Measurements from ENCODE around the gene STXBP6. TPM values are rescaled to one million over a fixed set of nuclear protein-coding genes. Genes with fewer than 3 reads are reported as not detected.
A peak's percentile ranks its signal among the peaks of the same experiment; 100 is the strongest.

STXBP6 gene
- total and polyA plus RNA-seq, 2 of the 13 experiments (the other 11 are each of a cell fraction or from before 2014, with no cell fraction given) = 35.3 to 42.8 TPM

DNA sequence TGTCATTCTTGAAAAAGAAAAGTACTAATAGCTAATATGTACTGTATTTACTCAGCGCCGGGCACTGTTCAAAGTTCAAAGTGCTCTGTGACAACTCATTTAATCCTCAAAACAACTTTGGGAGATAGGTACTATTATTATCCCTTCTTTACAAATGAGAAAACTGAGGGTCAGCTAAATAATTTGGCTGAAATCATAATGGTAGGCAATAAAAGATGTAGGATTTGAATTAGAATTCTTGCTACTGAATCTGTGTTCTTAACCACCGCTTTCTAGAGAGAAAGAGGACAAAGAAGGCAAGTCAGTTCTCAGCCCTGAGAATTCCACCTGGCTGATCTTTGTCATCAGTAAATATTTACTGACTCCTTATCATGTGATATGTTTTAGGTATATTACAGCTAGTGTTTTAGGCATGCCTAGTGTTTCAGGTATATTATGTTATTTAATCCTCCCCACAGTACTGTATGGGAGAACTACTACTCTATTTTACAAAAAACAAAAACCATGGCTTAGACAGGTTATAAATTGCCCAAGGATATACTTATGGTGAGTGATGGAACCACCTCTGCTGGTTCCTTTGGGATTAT lies 210.2 kb downstream of the STXBP6 start (continued):
- TF ChIP-seq, protein P1, sequence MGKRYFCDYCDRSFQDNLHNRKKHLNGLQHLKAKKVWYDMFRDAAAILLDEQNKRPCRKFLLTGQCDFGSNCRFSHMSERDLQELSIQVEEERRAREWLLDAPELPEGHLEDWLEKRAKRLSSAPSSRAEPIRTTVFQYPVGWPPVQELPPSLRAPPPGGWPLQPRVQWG (CRISPR knock-in tag; IDR thresholded peaks at IDR 0.05; ENCODE audit: borderline replicate concordance, low read depth) = no peak
- TF ChIP-seq, protein P2, sequence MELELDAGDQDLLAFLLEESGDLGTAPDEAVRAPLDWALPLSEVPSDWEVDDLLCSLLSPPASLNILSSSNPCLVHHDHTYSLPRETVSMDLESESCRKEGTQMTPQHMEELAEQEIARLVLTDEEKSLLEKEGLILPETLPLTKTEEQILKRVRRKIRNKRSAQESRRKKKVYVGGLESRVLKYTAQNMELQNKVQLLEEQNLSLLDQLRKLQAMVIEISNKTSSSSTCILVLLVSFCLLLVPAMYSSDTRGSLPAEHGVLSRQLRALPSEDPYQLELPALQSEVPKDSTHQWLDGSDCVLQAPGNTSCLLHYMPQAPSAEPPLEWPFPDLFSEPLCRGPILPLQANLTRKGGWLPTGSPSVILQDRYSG (CRISPR knock-in tag; IDR thresholded peaks at IDR 0.05) = no peak; the same call in 1 of the 2 replicates
- TF ChIP-seq GTF3A (CRISPR knock-in tag; conservative IDR thresholded peaks at IDR 0.05) (no peak), ZNF792 (CRISPR knock-in tag; IDR thresholded peaks at IDR 0.05) (peak; percentile 22; the same call in 1 of the 2 replicates), NR2F6 (IDR thresholded peaks at IDR 0.05) (peak; percentile 75), NR2F6 (CRISPR knock-in tag; IDR thresholded peaks at IDR 0.05) (peak; percentile 49; the same call in 1 of the 2 replicates), ISL2 (CRISPR knock-in tag; IDR thresholded peaks at IDR 0.05) (peak; percentile 91), ZC3H4 (CRISPR knock-in tag; IDR thresholded peaks at IDR 0.05; ENCODE audit: borderline replicate concordance) (no peak), SNRNP70 (IDR thresholded peaks at IDR 0.05; ENCODE audit: low read depth, low read length) (no peak), GATAD2A (CRISPR knock-in tag; IDR thresholded peaks at IDR 0.05) (peak; percentile 97), ZNF607 (CRISPR knock-in tag; IDR thresholded peaks at IDR 0.05; ENCODE audit: borderline replicate concordance) (no peak), TEAD2 (CRISPR knock-in tag; IDR thresholded peaks at IDR 0.05) (no peak), MZF1 (CRISPR knock-in tag; IDR thresholded peaks at IDR 0.05; ENCODE audit: borderline replicate concordance) (no peak), ZSCAN31 (CRISPR knock-in tag; IDR thresholded peaks at IDR 0.05; ENCODE audit: low read depth) (no peak), KLF11 (CRISPR knock-in tag; IDR thresholded peaks at IDR 0.05) (no peak; the same call in 1 of the 2 replicates)
- TF ChIP-seq, protein P3, sequence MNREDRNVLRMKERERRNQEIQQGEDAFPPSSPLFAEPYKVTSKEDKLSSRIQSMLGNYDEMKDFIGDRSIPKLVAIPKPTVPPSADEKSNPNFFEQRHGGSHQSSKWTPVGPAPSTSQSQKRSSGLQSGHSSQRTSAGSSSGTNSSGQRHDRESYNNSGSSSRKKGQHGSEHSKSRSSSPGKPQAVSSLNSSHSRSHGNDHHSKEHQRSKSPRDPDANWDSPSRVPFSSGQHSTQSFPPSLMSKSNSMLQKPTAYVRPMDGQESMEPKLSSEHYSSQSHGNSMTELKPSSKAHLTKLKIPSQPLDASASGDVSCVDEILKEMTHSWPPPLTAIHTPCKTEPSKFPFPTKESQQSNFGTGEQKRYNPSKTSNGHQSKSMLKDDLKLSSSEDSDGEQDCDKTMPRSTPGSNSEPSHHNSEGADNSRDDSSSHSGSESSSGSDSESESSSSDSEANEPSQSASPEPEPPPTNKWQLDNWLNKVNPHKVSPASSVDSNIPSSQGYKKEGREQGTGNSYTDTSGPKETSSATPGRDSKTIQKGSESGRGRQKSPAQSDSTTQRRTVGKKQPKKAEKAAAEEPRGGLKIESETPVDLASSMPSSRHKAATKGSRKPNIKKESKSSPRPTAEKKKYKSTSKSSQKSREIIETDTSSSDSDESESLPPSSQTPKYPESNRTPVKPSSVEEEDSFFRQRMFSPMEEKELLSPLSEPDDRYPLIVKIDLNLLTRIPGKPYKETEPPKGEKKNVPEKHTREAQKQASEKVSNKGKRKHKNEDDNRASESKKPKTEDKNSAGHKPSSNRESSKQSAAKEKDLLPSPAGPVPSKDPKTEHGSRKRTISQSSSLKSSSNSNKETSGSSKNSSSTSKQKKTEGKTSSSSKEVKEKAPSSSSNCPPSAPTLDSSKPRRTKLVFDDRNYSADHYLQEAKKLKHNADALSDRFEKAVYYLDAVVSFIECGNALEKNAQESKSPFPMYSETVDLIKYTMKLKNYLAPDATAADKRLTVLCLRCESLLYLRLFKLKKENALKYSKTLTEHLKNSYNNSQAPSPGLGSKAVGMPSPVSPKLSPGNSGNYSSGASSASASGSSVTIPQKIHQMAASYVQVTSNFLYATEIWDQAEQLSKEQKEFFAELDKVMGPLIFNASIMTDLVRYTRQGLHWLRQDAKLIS (CRISPR knock-in tag; IDR thresholded peaks at IDR 0.05) = no peak
- TF ChIP-seq, protein P4, sequence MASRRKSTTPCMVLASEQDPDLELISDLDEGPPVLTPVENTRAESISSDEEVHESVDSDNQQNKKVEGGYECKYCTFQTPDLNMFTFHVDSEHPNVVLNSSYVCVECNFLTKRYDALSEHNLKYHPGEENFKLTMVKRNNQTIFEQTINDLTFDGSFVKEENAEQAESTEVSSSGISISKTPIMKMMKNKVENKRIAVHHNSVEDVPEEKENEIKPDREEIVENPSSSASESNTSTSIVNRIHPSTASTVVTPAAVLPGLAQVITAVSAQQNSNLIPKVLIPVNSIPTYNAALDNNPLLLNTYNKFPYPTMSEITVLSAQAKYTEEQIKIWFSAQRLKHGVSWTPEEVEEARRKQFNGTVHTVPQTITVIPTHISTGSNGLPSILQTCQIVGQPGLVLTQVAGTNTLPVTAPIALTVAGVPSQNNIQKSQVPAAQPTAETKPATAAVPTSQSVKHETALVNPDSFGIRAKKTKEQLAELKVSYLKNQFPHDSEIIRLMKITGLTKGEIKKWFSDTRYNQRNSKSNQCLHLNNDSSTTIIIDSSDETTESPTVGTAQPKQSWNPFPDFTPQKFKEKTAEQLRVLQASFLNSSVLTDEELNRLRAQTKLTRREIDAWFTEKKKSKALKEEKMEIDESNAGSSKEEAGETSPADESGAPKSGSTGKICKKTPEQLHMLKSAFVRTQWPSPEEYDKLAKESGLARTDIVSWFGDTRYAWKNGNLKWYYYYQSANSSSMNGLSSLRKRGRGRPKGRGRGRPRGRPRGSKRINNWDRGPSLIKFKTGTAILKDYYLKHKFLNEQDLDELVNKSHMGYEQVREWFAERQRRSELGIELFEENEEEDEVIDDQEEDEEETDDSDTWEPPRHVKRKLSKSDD (CRISPR knock-in tag; IDR thresholded peaks at IDR 0.05; ENCODE audit: low read depth) = no peak
- TF ChIP-seq, protein P5, sequence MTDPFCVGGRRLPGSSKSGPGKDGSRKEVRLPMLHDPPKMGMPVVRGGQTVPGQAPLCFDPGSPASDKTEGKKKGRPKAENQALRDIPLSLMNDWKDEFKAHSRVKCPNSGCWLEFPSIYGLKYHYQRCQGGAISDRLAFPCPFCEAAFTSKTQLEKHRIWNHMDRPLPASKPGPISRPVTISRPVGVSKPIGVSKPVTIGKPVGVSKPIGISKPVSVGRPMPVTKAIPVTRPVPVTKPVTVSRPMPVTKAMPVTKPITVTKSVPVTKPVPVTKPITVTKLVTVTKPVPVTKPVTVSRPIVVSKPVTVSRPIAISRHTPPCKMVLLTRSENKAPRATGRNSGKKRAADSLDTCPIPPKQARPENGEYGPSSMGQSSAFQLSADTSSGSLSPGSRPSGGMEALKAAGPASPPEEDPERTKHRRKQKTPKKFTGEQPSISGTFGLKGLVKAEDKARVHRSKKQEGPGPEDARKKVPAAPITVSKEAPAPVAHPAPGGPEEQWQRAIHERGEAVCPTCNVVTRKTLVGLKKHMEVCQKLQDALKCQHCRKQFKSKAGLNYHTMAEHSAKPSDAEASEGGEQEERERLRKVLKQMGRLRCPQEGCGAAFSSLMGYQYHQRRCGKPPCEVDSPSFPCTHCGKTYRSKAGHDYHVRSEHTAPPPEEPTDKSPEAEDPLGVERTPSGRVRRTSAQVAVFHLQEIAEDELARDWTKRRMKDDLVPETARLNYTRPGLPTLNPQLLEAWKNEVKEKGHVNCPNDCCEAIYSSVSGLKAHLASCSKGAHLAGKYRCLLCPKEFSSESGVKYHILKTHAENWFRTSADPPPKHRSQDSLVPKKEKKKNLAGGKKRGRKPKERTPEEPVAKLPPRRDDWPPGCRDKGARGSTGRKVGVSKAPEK (CRISPR knock-in tag; IDR thresholded peaks at IDR 0.05; ENCODE audit: borderline replicate concordance) = no peak; the same call in 1 of the 2 replicates

Measured in HepG2 (cell line).